ENCODE data around the gene LCN6. TPM values are rescaled to one million over a fixed set of nuclear protein-coding genes. Genes with fewer than 3 reads are reported as not detected.
"Not testable (repeated sequence)": the region's sequence is repeated elsewhere in the genome, so short reads cannot be mapped to it uniquely, and the experiment has no call there.

The LCN6 gene
- polyA plus RNA-seq, 1 donor (not counting 4 experiments of a cell fraction or from before 2014, with no cell fraction given), result not detected

DNA sequence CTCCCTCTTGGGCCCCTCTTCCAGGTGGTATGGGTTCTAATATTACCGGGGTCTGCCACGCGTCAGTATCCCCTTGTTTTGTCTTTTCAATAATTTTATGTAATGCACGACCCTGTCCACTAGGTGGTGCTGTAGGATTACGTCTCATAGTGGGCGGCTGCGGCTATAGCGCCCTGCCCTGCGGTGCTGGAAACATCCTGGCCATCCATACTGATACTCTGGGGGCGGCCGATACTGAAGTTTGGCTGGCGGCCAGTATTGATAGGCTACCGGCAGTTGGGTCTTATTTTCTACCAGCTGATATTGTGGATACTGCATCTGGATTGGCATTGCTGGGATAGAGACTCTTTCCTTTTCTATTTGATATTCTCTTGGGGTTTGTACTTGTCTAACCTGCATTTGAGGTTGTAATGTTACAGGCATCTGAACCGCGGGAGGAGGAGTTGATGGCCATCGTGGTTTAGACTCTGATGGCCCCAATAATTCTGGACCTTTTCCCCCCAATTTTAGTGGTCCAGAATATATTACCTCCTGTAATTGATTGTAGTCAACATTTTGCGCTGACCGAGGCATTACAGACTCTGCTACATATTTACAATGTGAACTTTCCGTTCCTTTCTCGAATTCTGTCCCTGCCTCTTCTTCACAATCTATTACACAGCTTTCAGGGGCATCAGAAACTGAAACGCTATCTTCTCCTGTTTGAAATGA is 39.5 kb upstream of the LCN6 start:
- peaks cover 9% of the 10 kb centered on the region for H3K79me2 ChIP-seq (ENCODE audit: control insufficient read depth, insufficient read depth, low read length)
- H3K9me1 ChIP-seq (ENCODE audit: control insufficient read depth, extremely low read depth, insufficient read depth, low read length), result no peaks in the 10 kb centered on the region
- H4K20me1 ChIP-seq (ENCODE audit: control insufficient read depth, extremely low read depth, insufficient read depth, low read length), result peaks cover 9% of the 10 kb centered on the region
- no peak overlapping the region for H3K9ac ChIP-seq (ENCODE audit: control insufficient read depth, extremely low read depth, insufficient read depth, low read length)
- dilution Hi-C loops (cut with MboI; ENCODE audit: extremely low pct_ligation_motif_present, low sequenced_read_pairs), result no loop called here
- no peak for FAIRE-seq
- H3K4me1 ChIP-seq (ENCODE audit: control insufficient read depth, extremely low read depth, insufficient read depth, low read length), result peaks cover 17% of the 10 kb centered on the region
- no peaks in the 10 kb centered on the region for H3K9me3 ChIP-seq (ENCODE audit: control insufficient read depth, low read depth, low read length)
- no peak overlapping the region for H3K27ac ChIP-seq (ENCODE audit: control insufficient read depth, insufficient read depth, low read length)
- H3K4me3 ChIP-seq (ENCODE audit: control insufficient read depth in 2 of 3, extremely low read depth in 1 of 3, insufficient read depth in 2 of 3, low read depth in 1 of 3, low read length in 3 of 3), result no peak overlapping the region
- no peak for DNase-seq (ENCODE audit: low read depth, low spot score)
- TF ChIP-seq EZH2 (IDR thresholded peaks at IDR 0.05; ENCODE audit: low read length), result no peak
- TF ChIP-seq, protein P1, sequence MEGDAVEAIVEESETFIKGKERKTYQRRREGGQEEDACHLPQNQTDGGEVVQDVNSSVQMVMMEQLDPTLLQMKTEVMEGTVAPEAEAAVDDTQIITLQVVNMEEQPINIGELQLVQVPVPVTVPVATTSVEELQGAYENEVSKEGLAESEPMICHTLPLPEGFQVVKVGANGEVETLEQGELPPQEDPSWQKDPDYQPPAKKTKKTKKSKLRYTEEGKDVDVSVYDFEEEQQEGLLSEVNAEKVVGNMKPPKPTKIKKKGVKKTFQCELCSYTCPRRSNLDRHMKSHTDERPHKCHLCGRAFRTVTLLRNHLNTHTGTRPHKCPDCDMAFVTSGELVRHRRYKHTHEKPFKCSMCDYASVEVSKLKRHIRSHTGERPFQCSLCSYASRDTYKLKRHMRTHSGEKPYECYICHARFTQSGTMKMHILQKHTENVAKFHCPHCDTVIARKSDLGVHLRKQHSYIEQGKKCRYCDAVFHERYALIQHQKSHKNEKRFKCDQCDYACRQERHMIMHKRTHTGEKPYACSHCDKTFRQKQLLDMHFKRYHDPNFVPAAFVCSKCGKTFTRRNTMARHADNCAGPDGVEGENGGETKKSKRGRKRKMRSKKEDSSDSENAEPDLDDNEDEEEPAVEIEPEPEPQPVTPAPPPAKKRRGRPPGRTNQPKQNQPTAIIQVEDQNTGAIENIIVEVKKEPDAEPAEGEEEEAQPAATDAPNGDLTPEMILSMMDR (optimal IDR thresholded peaks at IDR 0.05 in 1 of 3, IDR thresholded peaks at IDR 0.05 in 1 of 3, conservative IDR thresholded peaks at IDR 0.05 in 1 of 3; ENCODE audit: extremely low read depth in 1 of 3, insufficient read depth in 2 of 3, low read length in 3 of 3), result peak; percentile 73 to 85 (median 79)
- peaks cover 5 to 7% of the 10 kb centered on the region in 2 experiments for H3K36me3 ChIP-seq (ENCODE audit: control insufficient read depth in 2 of 2, extremely low read depth in 1 of 2, insufficient read depth in 2 of 2, low read length in 2 of 2)
- H3K4me2 ChIP-seq (ENCODE audit: control insufficient read depth, extremely low read depth, insufficient read depth, low read depth, low read length), result peak overlapping the region; percentile 10
- no peaks in the 10 kb centered on the region for H3K27me3 ChIP-seq (ENCODE audit: control insufficient read depth, extremely low read depth, insufficient read depth, low read length)
- H2AFZ ChIP-seq (ENCODE audit: control insufficient read depth, low read length), result no peak overlapping the region

DNA sequence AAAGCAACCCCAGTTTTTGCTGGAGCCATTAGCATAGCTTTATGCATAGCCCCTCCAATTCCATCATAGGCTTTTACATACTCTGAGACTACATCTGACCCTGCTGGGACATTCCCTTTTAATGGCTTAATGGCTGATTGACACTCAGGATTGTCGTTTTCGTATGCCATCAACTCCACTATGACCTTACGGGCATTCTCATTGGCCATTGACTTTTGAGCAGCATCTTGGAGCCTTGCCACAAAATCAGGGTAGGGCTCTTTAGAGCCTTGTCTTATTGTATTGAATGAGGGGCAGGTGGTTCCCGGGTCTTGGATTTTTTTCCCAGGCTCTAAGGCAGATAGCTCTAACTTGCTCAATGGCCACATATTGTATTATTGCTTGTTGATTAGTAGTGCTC is 38.7 kb upstream of the LCN6 start:
- H3K79me2 ChIP-seq (ENCODE audit: control insufficient read depth, insufficient read depth, low read length); dilution Hi-C loops (cut with MboI; ENCODE audit: extremely low pct_ligation_motif_present, low sequenced_read_pairs); H3K9me1 ChIP-seq (ENCODE audit: control insufficient read depth, extremely low read depth, insufficient read depth, low read length); H3K36me3 ChIP-seq (ENCODE audit: control insufficient read depth in 2 of 2, extremely low read depth in 1 of 2, insufficient read depth in 2 of 2, low read length in 2 of 2); H4K20me1 ChIP-seq (ENCODE audit: control insufficient read depth, extremely low read depth, insufficient read depth, low read length); H3K4me3 ChIP-seq (ENCODE audit: control insufficient read depth in 2 of 3, extremely low read depth in 1 of 3, insufficient read depth in 2 of 3, low read depth in 1 of 3, low read length in 3 of 3); H3K9me3 ChIP-seq (ENCODE audit: control insufficient read depth, low read depth, low read length); FAIRE-seq; H2AFZ ChIP-seq (ENCODE audit: control insufficient read depth, low read length); H3K9ac ChIP-seq (ENCODE audit: control insufficient read depth, extremely low read depth, insufficient read depth, low read length); H3K4me2 ChIP-seq (ENCODE audit: control insufficient read depth, extremely low read depth, insufficient read depth, low read depth, low read length); H3K27ac ChIP-seq (ENCODE audit: control insufficient read depth, insufficient read depth, low read length); DNase-seq (ENCODE audit: low read depth, low spot score); H3K27me3 ChIP-seq (ENCODE audit: control insufficient read depth, extremely low read depth, insufficient read depth, low read length): not testable (repeated sequence)
- peaks cover 10% of the 10 kb centered on the region for H3K4me1 ChIP-seq (ENCODE audit: control insufficient read depth, extremely low read depth, insufficient read depth, low read length)

DNA sequence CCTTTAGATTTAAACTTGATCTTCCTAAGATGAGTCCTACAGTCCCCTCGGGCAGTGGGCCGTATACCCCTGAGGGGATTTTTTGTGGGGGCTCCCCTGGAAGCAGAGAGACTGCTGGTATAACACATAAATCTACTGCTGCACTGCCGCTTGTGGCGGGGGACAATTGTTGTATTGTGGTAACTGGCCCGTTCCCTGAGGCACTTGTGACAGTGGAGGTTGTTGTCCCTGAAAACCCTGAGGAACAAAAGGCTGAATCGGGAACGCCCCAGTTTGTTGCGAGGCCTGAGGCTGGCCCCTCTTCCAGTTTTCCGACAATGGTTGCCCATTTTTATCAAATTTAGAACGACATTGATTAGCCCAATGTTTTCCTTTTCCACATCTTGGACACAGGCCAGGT is 38.1 kb upstream of the LCN6 start:
- no peak overlapping the region for H3K4me3 ChIP-seq (ENCODE audit: control insufficient read depth in 2 of 3, extremely low read depth in 1 of 3, insufficient read depth in 2 of 3, low read depth in 1 of 3, low read length in 3 of 3)
- no peaks in the 10 kb centered on the region for H3K9me3 ChIP-seq (ENCODE audit: control insufficient read depth, low read depth, low read length)
- DNase-seq (ENCODE audit: low read depth, low spot score) (no peak), FAIRE-seq (no peak)
- no peak overlapping the region for H3K9ac ChIP-seq (ENCODE audit: control insufficient read depth, extremely low read depth, insufficient read depth, low read length)
- H3K36me3 ChIP-seq (ENCODE audit: control insufficient read depth in 2 of 2, extremely low read depth in 1 of 2, insufficient read depth in 2 of 2, low read length in 2 of 2), result no peaks in the 10 kb centered on the region
- dilution Hi-C loops (cut with MboI; ENCODE audit: extremely low pct_ligation_motif_present, low sequenced_read_pairs), result no loop called here
- no peak overlapping the region for H2AFZ ChIP-seq (ENCODE audit: control insufficient read depth, low read length)
- H3K79me2 ChIP-seq (ENCODE audit: control insufficient read depth, insufficient read depth, low read length), result peaks cover 1% of the 10 kb centered on the region
- no peak overlapping the region for H3K4me2 ChIP-seq (ENCODE audit: control insufficient read depth, extremely low read depth, insufficient read depth, low read depth, low read length)
- H3K9me1 ChIP-seq (ENCODE audit: control insufficient read depth, extremely low read depth, insufficient read depth, low read length), result no peaks in the 10 kb centered on the region
- H4K20me1 ChIP-seq (ENCODE audit: control insufficient read depth, extremely low read depth, insufficient read depth, low read length), result no peaks in the 10 kb centered on the region
- H3K4me1 ChIP-seq (ENCODE audit: control insufficient read depth, extremely low read depth, insufficient read depth, low read length), result peaks cover 7% of the 10 kb centered on the region
- TF ChIP-seq EZH2 (IDR thresholded peaks at IDR 0.05; ENCODE audit: low read length), result no peak
- TF ChIP-seq, protein P1 (optimal IDR thresholded peaks at IDR 0.05 in 1 of 3, IDR thresholded peaks at IDR 0.05 in 1 of 3, conservative IDR thresholded peaks at IDR 0.05 in 1 of 3; ENCODE audit: extremely low read depth in 1 of 3, insufficient read depth in 2 of 3, low read length in 3 of 3), result no peak
- H3K27me3 ChIP-seq (ENCODE audit: control insufficient read depth, extremely low read depth, insufficient read depth, low read length), result no peaks in the 10 kb centered on the region
- H3K27ac ChIP-seq (ENCODE audit: control insufficient read depth, insufficient read depth, low read length), result no peak overlapping the region
